Type B pancreatic cell (in vitro differentiated cells): Measurements from ENCODE around the gene RPRD2. TPM values are rescaled to one million over a fixed set of nuclear protein-coding genes. Genes with fewer than 3 reads are reported as not detected.
A peak's percentile ranks its signal among the peaks of the same experiment; 100 is the strongest.

Experiments
- DNase-seq: peaks from one replicate; pipeline ENCODE4 v3.0.0; 2021; ENCODE audit warnings: mixed read lengths; ENCODE audit not compliant: unreplicated experiment; ENCODE audit errors: extremely low spot score
- H3K27ac Mint-ChIP-seq: 2 replicates; pipeline ENCODE4 v1.8.0; 2021; ENCODE audit warnings: mild to moderate bottlenecking, mixed read lengths
- H3K27me3 Mint-ChIP-seq: 2 replicates; pipeline ENCODE4 v1.8.0; 2021; ENCODE audit warnings: mixed read lengths
- H3K36me3 Mint-ChIP-seq: 2 replicates; pipeline ENCODE4 v1.8.0; 2021; ENCODE audit warnings: mixed read lengths
- H3K4me1 Mint-ChIP-seq: one replicate; pipeline ENCODE4 v1.8.0; 2021; ENCODE audit warnings: mixed read lengths; ENCODE audit not compliant: unreplicated experiment
- H3K4me3 Mint-ChIP-seq: 2 replicates; pipeline ENCODE4 v1.8.0; 2021; ENCODE audit warnings: mild to moderate bottlenecking, mixed read lengths
- H3K9me3 Mint-ChIP-seq: 2 replicates; pipeline ENCODE4 v1.8.0; 2021; ENCODE audit warnings: mixed read lengths
- CTCF ChIP-seq: fragments of 200-600 bp; sonication (generic); conservative IDR thresholded peaks from 2 replicates; pipeline ENCODE4 v1.5.0; 2021; ENCODE audit warnings: antibody characterized with exemption, mild to moderate bottlenecking
- total RNA-seq: library from RNA; stranded (reverse); gene quantifications from 2 replicates; pipeline ENCODE4 v1.2.1, GENCODE V29; 2021; ENCODE audit warnings: low replicate concordance

RPRD2 gene
- total RNA-seq, 1 donor from 2014 or later, result 37.8 TPM

- Mint-ChIP-seq H3K4me3 (no peak overlapping the region), H3K4me1 (peaks cover 4% of the 10 kb centered on the region), H3K9me3 (no peaks in the 10 kb centered on the region), H3K36me3 (peaks cover 22% of the 10 kb centered on the region), H3K27ac (no peak overlapping the region), H3K27me3 (no peaks in the 10 kb centered on the region)
- DNase-seq, result no peak
- no peak for TF ChIP-seq CTCF
These were observed 129.2 kb downstream of the RPRD2 start for GRCh38 chr1:150493175-150493574.

GRCh38 chr1:150498342-150498741 lies 134.4 kb downstream of the RPRD2 start:
- Mint-ChIP-seq H3K4me1 (no peaks in the 10 kb centered on the region), H3K9me3 (no peaks in the 10 kb centered on the region), H3K27ac (no peak overlapping the region), H3K4me3 (no peak overlapping the region), H3K36me3 (peaks cover 30% of the 10 kb centered on the region), H3K27me3 (no peaks in the 10 kb centered on the region)
- TF ChIP-seq CTCF, result no peak
- DNase-seq, result no peak

GRCh38 chr1:150505431-150505830 lies 141.5 kb downstream of the RPRD2 start:
- peaks cover 30% of the 10 kb centered on the region for H3K36me3 Mint-ChIP-seq
- no peaks in the 10 kb centered on the region for H3K27me3 Mint-ChIP-seq
- no peak for DNase-seq
- TF ChIP-seq CTCF, result no peak
- H3K9me3 Mint-ChIP-seq, result no peaks in the 10 kb centered on the region
- H3K4me1 Mint-ChIP-seq, result peaks cover 25% of the 10 kb centered on the region
- no peak overlapping the region for H3K4me3 Mint-ChIP-seq
- H3K27ac Mint-ChIP-seq, result no peak overlapping the region

GRCh38 chr1:150507912-150508864 lies 144.2 kb downstream of the RPRD2 start, which contains the start of gene ECM1:
TSS of gene ECM1 (plus strand) at chr1:150508109. CDS start at chr1:150508210, 101 bp downstream.
- Mint-ChIP-seq H3K36me3 (peaks cover 31% of the 10 kb centered on the region), H3K27me3 (no peaks in the 10 kb centered on the region), H3K4me1 (peaks cover 25% of the 10 kb centered on the region), H3K9me3 (no peaks in the 10 kb centered on the region), H3K4me3 (peak within 1 kb of the TSS; percentile 46), H3K27ac (peak within 1 kb of the TSS; percentile 77)
- no peak for TF ChIP-seq CTCF
- no peak for DNase-seq

- Mint-ChIP-seq H3K9me3 (no peaks in the 10 kb centered on the region), H3K4me1 (peaks cover 30% of the 10 kb centered on the region), H3K36me3 (peaks cover 34% of the 10 kb centered on the region), H3K4me3 (no peak overlapping the region), H3K27ac (peak overlapping the region; percentile 41), H3K27me3 (no peaks in the 10 kb centered on the region)
- DNase-seq, result no peak
- TF ChIP-seq CTCF, result no peak
These were observed 145.0 kb downstream of the RPRD2 start for GRCh38 chr1:150508982-150509381.
